Measurements from ENCODE around the gene ZAP70.
"Not testable (repeated sequence)": the region's sequence is repeated elsewhere in the genome, so short reads cannot be mapped to it uniquely, and the experiment has no call there.

Gene ZAP70

DNA sequence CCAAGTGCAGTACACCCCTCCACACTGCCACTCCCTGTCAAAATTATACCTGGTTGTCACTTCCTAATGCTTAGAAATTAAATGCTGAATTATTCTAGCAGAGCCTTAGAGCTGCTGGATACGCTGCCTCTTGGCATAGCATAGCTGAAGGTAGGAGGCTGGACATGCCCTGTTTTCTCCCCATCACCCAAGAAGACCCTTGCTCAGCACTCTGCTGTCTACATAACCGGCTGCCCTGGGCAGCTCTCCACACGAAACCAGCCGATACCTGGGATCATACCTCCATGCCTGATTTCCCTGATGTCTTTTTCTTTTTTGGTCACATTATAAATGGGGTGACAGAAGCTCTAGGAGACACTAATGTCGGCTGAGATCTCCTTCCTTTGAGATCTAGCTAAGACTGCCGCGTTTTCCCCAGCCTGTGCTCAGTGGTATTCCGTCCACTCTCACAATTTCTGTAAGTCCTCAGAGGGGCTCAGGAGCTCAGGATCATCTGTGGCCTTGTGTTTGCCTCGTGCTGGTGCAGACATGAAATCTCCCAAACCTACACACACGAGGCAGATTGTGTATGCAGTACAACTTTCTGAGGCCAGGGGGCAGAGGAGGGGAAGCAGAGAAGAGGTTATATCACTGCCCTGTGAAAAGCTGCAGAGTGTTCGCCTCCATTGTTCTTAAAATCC lies 13.5 kb upstream of the ZAP70 start:
- peak; percentile 53 for DNase-seq

- no peak for DNase-seq
Observed at GRCh38 chr2:97701186-97701585, 12.2 kb upstream of the ZAP70 start.

- no peak for DNase-seq
Observed at GRCh38 chr2:97701851-97702465, 11.4 kb upstream of the ZAP70 start.

GRCh38 chr2:97702731-97703470 lies 10.5 kb upstream of the ZAP70 start:
- no peak for DNase-seq

- DNase-seq: no peak
Observed at GRCh38 chr2:97703741-97704140, 9.6 kb upstream of the ZAP70 start.

GRCh38 chr2:97704989-97705388 lies 8.4 kb upstream of the ZAP70 start:
- no peak for DNase-seq

DNA sequence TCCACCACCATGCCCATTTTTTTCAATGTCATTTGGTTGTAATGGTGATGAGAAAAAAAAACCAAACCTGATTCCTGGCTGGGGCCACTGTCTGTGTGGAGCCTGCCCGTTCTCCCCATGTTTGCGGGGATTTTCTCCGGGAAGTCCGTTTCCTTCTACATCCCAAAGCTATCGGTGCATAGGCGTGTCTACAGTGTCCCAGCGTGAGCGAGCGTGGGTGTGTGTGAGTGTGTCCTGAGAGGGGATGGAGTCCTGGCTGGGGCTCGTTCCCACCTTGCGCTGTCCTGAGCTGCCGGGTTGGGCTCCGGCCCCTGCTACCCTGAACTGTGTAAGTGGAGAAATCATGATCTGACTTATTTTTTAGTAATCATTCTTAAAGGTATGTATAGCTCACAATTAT lies 7.3 kb upstream of the ZAP70 start:
- no peak for DNase-seq

DNA sequence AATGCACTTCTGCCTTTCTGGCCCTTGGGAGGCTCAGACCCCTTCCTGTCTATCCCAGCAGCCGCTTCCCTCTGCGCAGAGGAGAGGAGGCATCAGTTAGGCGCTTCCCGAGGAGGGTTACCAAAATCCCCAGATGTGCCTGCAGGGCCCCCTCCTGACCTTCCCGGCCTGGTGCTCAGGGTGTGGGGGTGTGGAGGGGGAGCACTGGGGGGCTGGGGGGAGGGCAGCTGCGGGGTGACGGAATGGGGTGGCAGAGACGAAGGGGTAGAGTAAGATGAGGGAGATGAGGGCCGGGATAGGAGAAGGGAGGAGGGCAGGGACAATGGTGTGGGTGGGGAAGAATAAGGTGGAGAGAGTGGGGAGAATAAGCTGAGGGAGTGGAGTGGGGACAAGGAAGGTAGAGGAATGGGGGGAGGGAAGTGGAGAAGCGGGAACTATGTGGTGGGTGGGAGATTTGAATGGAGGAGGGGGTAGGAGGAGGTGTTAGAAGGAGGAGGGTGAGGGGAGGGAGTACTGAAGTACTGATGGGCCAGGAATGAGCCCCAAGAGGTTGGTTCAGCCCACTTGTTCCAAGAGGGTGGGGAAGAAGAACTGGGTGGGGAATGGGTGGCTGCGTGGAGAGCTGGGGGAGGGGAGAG lies 6.5 kb upstream of the ZAP70 start:
- no peak for DNase-seq

DNA sequence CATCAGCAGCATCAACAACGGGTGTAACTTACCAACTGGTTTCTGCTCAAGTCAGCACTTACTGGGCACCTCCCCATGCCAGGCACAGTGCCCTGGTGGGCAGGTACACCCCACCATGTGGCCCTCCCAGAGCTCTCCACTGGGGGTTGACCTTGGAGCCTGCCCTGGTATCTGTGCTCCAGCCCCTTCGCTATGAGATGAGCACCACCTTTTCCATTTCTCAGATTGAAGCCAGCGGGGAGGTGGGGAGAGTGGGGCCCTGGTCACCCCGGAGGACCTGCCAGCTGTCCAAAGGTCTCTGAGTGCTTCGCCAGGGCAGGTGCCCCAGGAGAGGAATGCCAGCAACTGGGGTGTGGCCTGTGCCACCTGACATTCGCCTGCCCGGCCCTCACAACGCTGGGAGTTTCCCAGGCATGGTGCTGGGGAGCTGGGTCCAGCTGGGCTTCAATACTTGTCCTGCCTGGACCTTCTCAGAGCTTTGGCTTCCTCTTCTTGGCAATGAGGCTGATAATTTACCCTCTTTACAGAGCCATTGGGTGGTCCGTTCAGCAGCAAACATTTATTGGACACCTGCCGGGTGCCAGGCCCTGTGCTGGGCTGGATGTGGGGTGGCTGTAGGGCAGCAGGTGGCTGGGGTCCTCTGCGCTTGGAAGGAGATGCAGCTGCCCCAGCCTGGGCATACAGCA lies 5.9 kb upstream of the ZAP70 start:
- no peak for DNase-seq

- DNase-seq: no peak
Observed at GRCh38 chr2:97708048-97708380, 5.4 kb upstream of the ZAP70 start.

DNA sequence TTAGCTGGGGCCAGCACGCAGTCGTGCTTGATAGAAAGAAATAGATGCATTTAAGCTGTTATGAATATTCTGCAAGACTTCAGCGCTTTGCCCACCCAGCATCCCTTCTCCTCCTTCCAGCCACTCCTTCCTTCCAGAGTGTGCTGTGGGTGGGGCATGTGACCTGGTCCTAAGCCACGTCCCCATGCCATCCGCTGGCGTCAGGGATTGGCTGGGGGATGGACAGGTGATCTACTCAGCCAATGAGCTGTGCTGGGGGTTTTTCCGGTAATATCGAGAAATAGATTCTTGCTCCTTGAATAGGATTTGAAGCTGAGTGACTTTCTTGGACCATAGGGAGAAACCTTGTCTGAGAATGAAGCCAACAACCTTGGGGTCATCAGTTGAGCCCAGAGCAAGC lies 4.8 kb upstream of the ZAP70 start:
- no peak for DNase-seq

- DNase-seq: no peak
Observed at GRCh38 chr2:97711394-97711711, 2.0 kb upstream of the ZAP70 start.

- not testable (repeated sequence) for DNase-seq
Observed at GRCh38 chr2:97712175-97712574, 1.2 kb upstream of the ZAP70 start.

DNA sequence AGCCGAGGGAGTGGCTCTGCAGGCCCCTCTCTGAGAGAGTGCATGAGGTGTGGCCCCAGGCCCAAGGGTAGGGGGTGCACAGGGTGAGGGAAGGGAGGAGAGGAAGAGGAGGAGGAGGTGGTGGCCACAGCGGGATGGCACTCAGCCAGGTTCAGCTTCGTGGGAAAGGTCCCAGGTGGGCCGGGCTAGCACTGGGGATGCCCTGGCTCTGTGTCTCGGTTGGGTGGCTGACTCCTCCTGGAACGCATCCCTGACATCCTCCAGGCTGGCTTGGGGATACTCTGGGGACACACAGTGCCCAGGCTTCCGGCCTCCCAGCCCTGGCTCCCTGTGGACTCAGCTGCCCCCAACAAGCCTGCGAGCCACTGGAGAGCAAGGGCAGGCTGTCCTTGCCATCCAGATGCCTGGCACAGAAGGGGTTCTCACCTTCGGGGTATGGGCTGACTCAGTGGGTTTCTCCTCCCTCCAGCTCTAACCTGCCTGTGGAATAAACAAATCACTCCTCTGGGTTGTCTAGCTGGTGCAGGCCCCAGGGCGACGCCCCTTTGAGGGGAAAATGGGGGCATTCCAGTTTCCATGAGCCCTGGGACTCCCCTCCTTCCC lies 582 bp upstream of the ZAP70 start:
- DNase-seq: no peak

DNA sequence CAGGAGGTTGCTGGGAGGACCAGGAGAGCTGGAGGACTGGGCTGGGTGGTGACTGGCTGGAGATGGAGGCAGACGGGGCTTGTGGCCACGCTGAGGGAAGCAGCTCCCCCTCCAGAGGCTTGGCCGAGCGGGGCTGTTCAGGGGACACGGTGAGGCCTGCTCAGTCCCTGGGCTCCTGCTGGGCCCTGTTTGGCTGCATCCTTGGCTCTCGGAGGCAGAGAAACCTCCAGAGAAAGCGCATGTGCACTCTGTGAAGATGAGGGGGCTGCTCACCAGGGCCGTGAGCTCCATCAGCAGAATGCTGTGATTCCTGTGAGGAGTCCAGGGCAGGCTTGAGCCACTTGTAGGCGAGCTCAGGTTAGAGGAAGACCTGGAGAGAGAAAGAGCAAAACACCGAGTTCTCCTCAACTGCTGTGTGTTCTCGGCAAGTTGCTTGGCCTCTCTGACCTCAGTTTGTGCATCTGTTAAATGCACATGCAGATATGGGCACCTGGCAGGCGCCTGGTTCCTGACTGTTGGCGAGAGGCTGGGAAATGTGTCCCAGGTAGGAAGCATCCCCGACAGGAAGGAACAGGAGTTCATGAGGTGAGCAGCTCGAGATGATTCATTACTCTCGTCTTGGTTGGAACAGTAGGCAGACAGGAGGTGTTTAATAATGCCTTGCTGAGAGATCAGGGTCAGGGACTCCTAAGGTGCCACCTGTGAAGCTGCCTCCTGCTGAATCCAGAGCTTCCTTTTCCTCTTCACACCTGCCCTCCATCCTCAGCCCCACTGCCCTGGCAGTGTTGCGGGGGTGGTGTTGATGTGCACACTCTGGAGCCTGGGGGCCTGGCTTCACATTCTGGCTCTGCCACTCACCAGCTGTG lies 941 bp downstream of the ZAP70 start:
- no peak for DNase-seq

GRCh38 chr2:97714950-97715652 lies 1.7 kb downstream of the ZAP70 start:
- no peak for DNase-seq

GRCh38 chr2:97715951-97716694 lies 2.7 kb downstream of the ZAP70 start:
- DNase-seq: no peak

GRCh38 chr2:97716695-97717612 lies 3.6 kb downstream of the ZAP70 start:
- no peak for DNase-seq

- no peak for DNase-seq
Observed at GRCh38 chr2:97717613-97717995, 4.2 kb downstream of the ZAP70 start.
